ENCODE results near the gene LCNL1.

Gene LCNL1

GRCh38 chr9:136970361-136970760 is 12.4 kb upstream of the LCNL1 start:
- DNase-seq = no peak
- Mint-ChIP-seq H3K27ac (no peak overlapping the region), H3K4me3 (no peak overlapping the region), H3K27me3 (peaks cover 18 to 37% of the 10 kb centered on the region in 2 donors), H3K9me3 (no peaks in the 10 kb centered on the region), H3K4me1 (peaks cover 8 to 11% of the 10 kb centered on the region in 2 donors), H3K36me3 (no peaks in the 10 kb centered on the region)
- no peak for ATAC-seq (replicated peaks)

DNA sequence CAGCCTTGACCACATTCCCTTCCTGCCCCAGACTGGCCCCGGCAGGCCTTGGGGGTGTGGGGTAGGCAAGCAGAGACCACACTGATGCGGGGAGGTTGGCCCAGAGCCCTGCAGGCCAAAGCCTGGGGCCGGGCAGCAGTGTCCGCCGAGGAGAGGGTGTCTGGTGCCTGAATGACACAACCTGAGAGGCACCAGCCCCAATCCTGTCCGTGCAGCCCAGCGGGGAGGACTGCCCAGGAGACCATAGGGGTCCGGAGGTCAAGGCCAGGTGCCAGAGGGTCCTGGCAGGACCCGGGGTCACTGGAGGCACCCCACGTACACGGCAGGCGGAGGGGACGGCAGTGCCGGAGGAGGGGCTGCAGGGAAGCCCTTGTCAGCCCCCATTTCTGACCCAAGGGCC is 11.0 kb upstream of the LCNL1 start:
- Mint-ChIP-seq H3K27ac (no peak overlapping the region), H3K4me3 (no peak overlapping the region), H3K9me3 (no peaks in the 10 kb centered on the region), H3K36me3 (no peaks in the 10 kb centered on the region), H3K4me1 (peaks cover 0 to 3% of the 10 kb centered on the region in 2 donors), H3K27me3 (peaks cover 19 to 43% of the 10 kb centered on the region in 2 donors)
- no peak for DNase-seq
- no peak for ATAC-seq (replicated peaks)

GRCh38 chr9:136972335-136972734 is 10.5 kb upstream of the LCNL1 start:
- H3K4me1 Mint-ChIP-seq = peaks cover 0 to 3% of the 10 kb centered on the region in 2 donors
- no peaks in the 10 kb centered on the region for H3K9me3 Mint-ChIP-seq
- DNase-seq (no peak), ATAC-seq (replicated peaks) (no peak)
- H3K27ac Mint-ChIP-seq = no peak overlapping the region
- H3K36me3 Mint-ChIP-seq = no peaks in the 10 kb centered on the region
- H3K4me3 Mint-ChIP-seq = no peak overlapping the region
- H3K27me3 Mint-ChIP-seq = peaks cover 20 to 49% of the 10 kb centered on the region in 2 donors

GRCh38 chr9:136972743-136973142 is 10.1 kb upstream of the LCNL1 start:
- Mint-ChIP-seq H3K27me3 (peaks cover 23 to 53% of the 10 kb centered on the region in 2 donors), H3K27ac (no peak overlapping the region), H3K4me3 (no peak overlapping the region), H3K36me3 (no peaks in the 10 kb centered on the region), H3K4me1 (peaks cover 0 to 5% of the 10 kb centered on the region in 2 donors), H3K9me3 (no peaks in the 10 kb centered on the region)
- no peak for DNase-seq
- no peak for ATAC-seq (replicated peaks)

GRCh38 chr9:136973618-136974617 is 8.9 kb upstream of the LCNL1 start:
- ATAC-seq (replicated peaks) = no peak
- Mint-ChIP-seq H3K4me3 (no peak overlapping the region), H3K36me3 (no peaks in the 10 kb centered on the region)

GRCh38 chr9:136974817-136975535 is 7.8 kb upstream of the LCNL1 start:
- ATAC-seq (replicated peaks) (no peak), DNase-seq (no peak)
- Mint-ChIP-seq H3K27me3 (peaks cover 20 to 52% of the 10 kb centered on the region in 2 donors), H3K27ac (no peak overlapping the region), H3K9me3 (no peaks in the 10 kb centered on the region), H3K4me3 (no peak overlapping the region), H3K4me1 (peaks cover 0 to 5% of the 10 kb centered on the region in 2 donors), H3K36me3 (no peaks in the 10 kb centered on the region)

More at GRCh38 chr9:136973618-136974617, 8.9 kb upstream of the LCNL1 start:
- Mint-ChIP-seq H3K27me3 (peaks cover 23 to 50% of the 10 kb centered on the region in 2 donors), H3K27ac (no peak overlapping the region), H3K4me1 (peaks cover 0 to 5% of the 10 kb centered on the region in 2 donors), H3K9me3 (no peaks in the 10 kb centered on the region)
- DNase-seq = no peak

GRCh38 chr9:136975644-136976043 is 7.1 kb upstream of the LCNL1 start:
- Mint-ChIP-seq H3K27ac (no peak overlapping the region), H3K9me3 (no peaks in the 10 kb centered on the region), H3K4me3 (no peak overlapping the region), H3K27me3 (peaks cover 20 to 52% of the 10 kb centered on the region in 2 donors), H3K36me3 (no peaks in the 10 kb centered on the region), H3K4me1 (peaks cover 0 to 3% of the 10 kb centered on the region in 2 donors)
- ATAC-seq (replicated peaks) (peak in 1 of 2 donors; percentile 14), DNase-seq (no peak)

DNA sequence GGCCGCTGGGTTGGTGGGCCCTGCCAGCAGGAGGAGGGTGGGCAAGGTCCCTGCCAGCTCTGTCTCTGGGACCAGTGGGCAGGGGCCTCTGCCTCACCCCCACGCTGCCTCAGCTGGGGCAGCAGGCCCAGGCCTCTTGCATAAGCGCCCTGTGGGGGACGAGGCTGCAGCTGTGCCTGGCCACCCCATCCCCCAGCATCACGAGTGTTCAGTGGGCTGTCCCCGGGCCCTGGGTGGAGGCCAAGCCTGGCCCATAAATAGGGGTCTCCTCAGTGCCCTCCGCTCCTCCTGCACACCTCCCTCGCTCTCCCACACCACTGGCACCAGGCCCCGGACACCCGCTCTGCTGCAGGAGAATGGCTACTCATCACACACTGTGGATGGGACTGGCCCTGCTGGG is 5.6 kb upstream of the LCNL1 start, which contains the start of gene PTGDS:
TSS of gene PTGDS (plus strand) at position 282 of the 400 bp plus-strand sequence. CDS start at position 357, 75 bp downstream.
- Mint-ChIP-seq H3K36me3 (no peaks in the 10 kb centered on the region), H3K27me3 (peaks cover 28 to 68% of the 10 kb centered on the region in 2 donors), H3K9me3 (no peaks in the 10 kb centered on the region), H3K4me3 (peak within 1 kb of the TSS in 1 of 2 donors; percentile 64), H3K27ac (no peak within 1 kb of the TSS), H3K4me1 (peaks cover 0 to 3% of the 10 kb centered on the region in 2 donors)
- no peak for DNase-seq
- ATAC-seq (replicated peaks) = no peak

- peaks cover 30 to 71% of the 10 kb centered on the region in 2 donors for H3K27me3 Mint-ChIP-seq
- H3K9me3 Mint-ChIP-seq = no peaks in the 10 kb centered on the region
- ATAC-seq (replicated peaks) (no peak), DNase-seq (no peak)
- H3K27ac Mint-ChIP-seq = no peak overlapping the region
- H3K4me3 Mint-ChIP-seq = peak overlapping the region in 1 of 2 donors; percentile 30
- H3K36me3 Mint-ChIP-seq = no peaks in the 10 kb centered on the region
- peaks cover 0 to 3% of the 10 kb centered on the region in 2 donors for H3K4me1 Mint-ChIP-seq
Measured at GRCh38 chr9:136977649-136978072, 5.1 kb upstream of the LCNL1 start.

DNA sequence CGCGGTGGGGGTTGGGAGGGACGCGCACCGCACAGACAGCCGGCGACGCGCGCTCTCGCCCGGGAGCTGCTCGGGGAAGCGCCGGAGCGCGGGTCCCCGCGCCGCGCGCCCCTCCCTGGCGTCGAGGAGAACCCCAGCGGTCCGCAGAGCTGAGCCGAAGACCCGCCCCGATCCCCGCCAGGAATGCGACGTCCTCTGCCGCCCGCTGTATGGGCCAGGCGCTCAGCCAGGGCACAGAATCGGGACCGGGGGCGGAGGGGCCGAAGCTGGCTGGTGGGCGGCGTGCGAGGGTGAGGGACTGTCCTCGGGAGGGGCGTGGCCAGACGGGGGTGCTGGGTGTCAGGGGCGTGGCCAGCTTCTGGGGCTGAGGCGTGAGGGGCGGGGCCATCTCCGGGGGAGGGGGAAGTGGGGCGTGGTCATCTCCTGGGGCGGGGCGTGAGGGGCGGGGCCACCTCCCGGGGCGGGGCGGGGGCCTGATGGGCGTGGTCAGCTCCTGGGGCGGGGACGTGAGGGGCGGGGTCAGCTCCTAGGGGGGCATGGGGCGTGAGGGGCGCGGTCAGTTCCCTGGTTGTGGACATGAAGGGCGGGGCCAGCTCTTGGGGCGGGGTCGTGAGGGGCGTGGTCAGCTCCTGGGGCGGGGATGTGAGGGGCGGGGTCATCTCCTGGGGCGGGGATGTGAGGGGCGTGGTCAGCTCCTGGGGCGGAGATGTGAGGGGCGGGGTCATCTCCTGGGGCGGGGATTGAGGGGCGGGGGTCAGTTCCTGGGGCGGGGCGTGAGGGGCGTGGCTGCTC is 4.5 kb upstream of the LCNL1 start:
- DNase-seq (no peak), ATAC-seq (replicated peaks) (peak; percentile 33 to 43)
- no peak overlapping the region for H3K4me3 Mint-ChIP-seq
- H3K36me3 Mint-ChIP-seq = no peaks in the 10 kb centered on the region
- H3K27me3 Mint-ChIP-seq = peaks cover 35 to 72% of the 10 kb centered on the region in 2 donors
- peaks cover 0 to 3% of the 10 kb centered on the region in 2 donors for H3K4me1 Mint-ChIP-seq
- H3K27ac Mint-ChIP-seq = no peak overlapping the region
- no peaks in the 10 kb centered on the region for H3K9me3 Mint-ChIP-seq

DNA sequence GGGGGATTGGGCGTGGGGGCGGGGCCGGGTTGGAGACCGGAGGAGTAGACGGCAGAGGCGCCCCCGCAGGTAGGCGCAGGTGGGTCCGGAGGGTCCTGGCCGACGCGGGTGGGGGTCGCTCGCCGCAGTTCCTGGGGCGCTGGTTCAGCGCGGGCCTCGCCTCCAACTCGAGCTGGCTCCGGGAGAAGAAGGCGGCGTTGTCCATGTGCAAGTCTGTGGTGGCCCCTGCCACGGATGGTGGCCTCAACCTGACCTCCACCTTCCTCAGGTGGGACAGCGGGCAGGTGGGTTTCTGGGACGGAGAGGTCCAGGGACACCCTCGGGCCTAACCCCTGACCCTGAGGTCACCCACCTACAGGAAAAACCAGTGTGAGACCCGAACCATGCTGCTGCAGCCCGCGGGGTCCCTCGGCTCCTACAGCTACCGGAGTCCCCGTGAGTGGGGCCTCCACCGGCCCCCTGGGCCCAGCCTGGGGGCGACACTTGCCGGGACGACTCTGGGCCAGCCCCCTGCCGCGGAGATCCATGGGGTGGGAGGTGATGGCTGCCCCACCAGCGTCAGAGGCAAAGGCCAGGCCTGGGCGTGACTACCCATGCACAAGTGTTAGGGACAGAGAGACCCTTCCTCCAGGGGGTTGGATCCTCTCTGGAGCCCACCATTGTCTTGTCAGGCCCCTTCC is 3.8 kb upstream of the LCNL1 start:
- DNase-seq = no peak
- H3K36me3 Mint-ChIP-seq = peaks cover 0 to 3% of the 10 kb centered on the region in 2 donors
- no peak for ATAC-seq (replicated peaks)
- H3K4me1 Mint-ChIP-seq = peaks cover 0 to 6% of the 10 kb centered on the region in 2 donors
- H3K27me3 Mint-ChIP-seq = peaks cover 41 to 79% of the 10 kb centered on the region in 2 donors
- no peak overlapping the region for H3K27ac Mint-ChIP-seq
- H3K4me3 Mint-ChIP-seq = no peak overlapping the region
- no peaks in the 10 kb centered on the region for H3K9me3 Mint-ChIP-seq

- Mint-ChIP-seq H3K9me3 (no peaks in the 10 kb centered on the region), H3K27me3 (peaks cover 43 to 86% of the 10 kb centered on the region in 2 donors), H3K4me1 (peaks cover 0 to 7% of the 10 kb centered on the region in 2 donors), H3K4me3 (no peak overlapping the region), H3K27ac (peak overlapping the region; percentile 5), H3K36me3 (peaks cover 0 to 4% of the 10 kb centered on the region in 2 donors)
- DNase-seq (no peak), ATAC-seq (replicated peaks) (no peak)
Measured at GRCh38 chr9:136979769-136980587, 2.8 kb upstream of the LCNL1 start.
